T47D (cell line): ENCODE results near the gene RALA.

Experiments
- DNase-seq, 2 experiments: peaks; one replicate each; pipeline versions ENCODE4 v3.0.0 to v3.0.0-alpha.2; 2011 to 2012; ENCODE audit warnings: low read depth in 1 of 2, low spot score in 1 of 2
- JUND ChIP-seq: IDR thresholded peaks from 2 replicates; pipeline ENCODE4 v1.6.1; 2012; ENCODE audit warnings: low read depth
- in situ Hi-C: cut with HindIII; loops from 2 replicates; pipeline ENCODE4 v1.10.0; 2016; ENCODE audit warnings: low sequenced_read_pairs, low pct_unique_long_range_greater_than_20kb

Gene RALA

GRCh38 chr7:39714447-39715091 is 91.2 kb downstream of the RALA start:
- in situ Hi-C loops = no loop called here
- DNase-seq = no peak
- TF ChIP-seq JUND = no peak

GRCh38 chr7:39720586-39720985 is 97.2 kb downstream of the RALA start:
- TF ChIP-seq JUND = no peak
- in situ Hi-C loops = no loop called here
- DNase-seq = peak; percentile 30 to 93

- no peak for TF ChIP-seq JUND
- no peak for DNase-seq
- in situ Hi-C loops = no loop called here
Observed at GRCh38 chr7:39721345-39721744, 98.0 kb downstream of the RALA start.

GRCh38 chr7:39721919-39722597 is 98.7 kb downstream of the RALA start:
- no peak for TF ChIP-seq JUND
- in situ Hi-C loops = no loop called here
- no peak for DNase-seq

- DNase-seq = no peak
- TF ChIP-seq JUND = no peak
- in situ Hi-C loops = loop anchor here (25.0 kb wide), 1 partner anchor 165 kb away; the partner anchor contains the start of gene YAE1
Observed at GRCh38 chr7:39727231-39728012, 104.0 kb downstream of the RALA start.

GRCh38 chr7:39732837-39733804 is 109.7 kb downstream of the RALA start:
- DNase-seq = peak; percentile 66 to 92
- in situ Hi-C loops = loop anchor here (25.0 kb wide), 1 partner anchor 171 kb away; the partner anchor contains the start of gene YAE1
- TF ChIP-seq JUND = no peak

GRCh38 chr7:39733881-39734632 is 110.7 kb downstream of the RALA start:
- peak; percentile 43; the same call in 1 of the 2 replicates for TF ChIP-seq JUND
- DNase-seq = peak in 1 of 2 experiments; percentile 77
- in situ Hi-C loops = loop anchor here (25.0 kb wide), 1 partner anchor 172 kb away; the partner anchor contains the start of gene YAE1

- TF ChIP-seq JUND = no peak
- in situ Hi-C loops = loop anchor here (25.0 kb wide), 1 partner anchor 172 kb away; the partner anchor contains the start of gene YAE1
- DNase-seq = no peak
Observed at GRCh38 chr7:39734633-39735004, 111.2 kb downstream of the RALA start.

DNA sequence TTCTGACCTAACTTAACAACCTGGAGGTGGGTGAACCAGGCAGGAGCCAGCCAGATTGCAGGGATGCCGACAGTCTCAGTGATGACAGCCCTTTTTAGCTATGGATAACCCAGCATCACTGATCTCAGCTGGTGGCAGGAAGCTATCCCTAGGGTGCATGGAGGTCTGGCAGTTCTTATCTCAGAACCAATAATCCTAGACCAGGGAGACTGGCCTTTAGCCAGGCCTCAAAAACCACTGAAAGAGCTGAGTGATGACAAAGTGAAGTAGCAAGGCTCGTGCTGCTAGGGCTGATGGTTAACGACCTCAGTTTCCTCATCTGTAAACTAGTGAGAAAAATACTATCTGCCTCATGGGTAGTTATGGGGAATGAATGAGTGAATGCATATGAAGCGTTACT is 112.5 kb downstream of the RALA start:
- in situ Hi-C loops = loop anchor here (25.0 kb wide), 1 partner anchor 174 kb away; the partner anchor contains the start of gene YAE1
- TF ChIP-seq JUND = no peak
- no peak for DNase-seq

- DNase-seq = peak in 1 of 2 experiments; percentile 65
- in situ Hi-C loops = loop anchor here (25.0 kb wide), 1 partner anchor 180 kb away; the partner anchor contains the start of gene YAE1
- TF ChIP-seq JUND = no peak
Observed at GRCh38 chr7:39741942-39742623, 118.7 kb downstream of the RALA start.
